Sigmoid colon (tissue), 7 donors: ENCODE measurements around the gene KLHL22. TPM values are rescaled to one million over a fixed set of nuclear protein-coding genes. Genes with fewer than 3 reads are reported as not detected.

Source experiments
- DNase-seq: peaks from one replicate; pipeline ENCODE4 v3.0.0-alpha.2; 2019
- H3K27ac ChIP-seq, 4 donors: fragments of 200-600 bp; sonication (generic); one replicate each; pipeline ENCODE4 v1.5.1; 2016 to 2019; ENCODE audit warnings: mild to moderate bottlenecking in 1 of 4
- H3K27me3 ChIP-seq, 3 donors: fragments of 200-600 bp; sonication (generic); one replicate each; pipeline ENCODE4 v1.5.1; 2019; ENCODE audit warnings: mild to moderate bottlenecking in 1 of 3
- H3K36me3 ChIP-seq, 4 donors: fragments of 200-600 bp; sonication (generic); one replicate each; pipeline ENCODE4 v1.5.1; 2016 to 2019
- H3K4me1 ChIP-seq, 4 donors: fragments of 200-600 bp; sonication (generic); one replicate each; pipeline ENCODE4 v1.5.1; 2017 to 2019
- H3K4me3 ChIP-seq, 4 donors: fragments of 200-600 bp; sonication (generic); one replicate each; pipeline ENCODE4 v1.5.1; 2017 to 2019; ENCODE audit warnings: mild to moderate bottlenecking in 2 of 4, moderate library complexity in 1 of 4
- H3K9me3 ChIP-seq, 4 donors: fragments of 200-600 bp in 3 of 4; sonication (generic) in 3 of 4; one replicate each; pipeline versions ENCODE4 v1.5.1 to v1.6.1; 2013 to 2019
- EP300 ChIP-seq, 4 donors: sonication (generic); formaldehyde crosslinking; IDR thresholded peaks; one replicate each; pipeline ENCODE4 v1.6.1; 2017; ENCODE audit warnings: antibody characterized with exemption in 4 of 4
- POLR2A ChIP-seq, 2 donors: fragments of 450-650 bp; IDR thresholded peaks; one replicate each; pipeline ENCODE4 v1.6.1; 2016; ENCODE audit warnings: antibody characterized with exemption in 2 of 2, mild to moderate bottlenecking in 2 of 2, moderate library complexity in 2 of 2
- POLR2AphosphoS5 ChIP-seq, 4 donors: sonication (generic); formaldehyde crosslinking; IDR thresholded peaks; one replicate each; pipeline ENCODE4 v1.6.1; 2017; ENCODE audit warnings: antibody characterized with exemption in 4 of 4
- WGBS, 2 donors: extraction: QIAGEN DNeasy Blood & Tissue Kit; methylation state at CpG; one replicate each; pipeline ENCODE4 v1.1.7; 2013; 5-methylcytosine and 5-hydroxymethylcytosine counted together
- intact Hi-C: fragments of 100-400 bp; cut with DNase I; formaldehyde crosslinking; loops from one replicate; pipeline ENCODE4 v1.15.1; 2023
- polyA plus RNA-seq, 3 donors: library from polyadenylated mRNA; stranded (reverse); fragments of 200-250 nt; gene quantifications; one replicate each; pipeline ENCODE4 v1.2.3, GENCODE V29; 2013
- total RNA-seq, 4 donors: library from RNA; depleted of rRNA; stranded (reverse); fragments of >200 nt; gene quantifications; one replicate each; pipeline ENCODE4 v1.1.0, GENCODE V29; 2016
- TF ChIP-seq, protein P1 (sequence below), 4 experiments: fragments of 450-650 bp in 3 of 4; fragments of 200-600 bp in 1 of 4; IDR thresholded peaks; one replicate each; pipeline ENCODE4 v1.5.1; 2016 to 2019; ENCODE audit warnings: antibody characterized with exemption in 4 of 4, mild to moderate bottlenecking in 3 of 4, moderate library complexity in 2 of 4
- donor health status: healthy with polysubstance abuse.
- donor health status: Bipolar disorder and iron deficiency.
- donor health status: healthy.

Gene KLHL22
- total and polyA plus RNA-seq, 7 donors = 5.4 to 39.6 (median 26.4) TPM

- Histone ChIP-seq H3K36me3 (peaks cover 9 to 55% (median 18%) of the 10 kb centered on the region in 4 donors), H3K4me1 (no peaks in the 10 kb centered on the region), H3K9me3 (no peaks in the 10 kb centered on the region), H3K4me3 (no peak overlapping the region), H3K27ac (no peak overlapping the region), H3K27me3 (no peaks in the 10 kb centered on the region)
- no peak for DNase-seq
- 83 to 93% methylated on average over 13 of the region's 13 CpGs for WGBS, 2 donors
- intact Hi-C loops = no loop called here
- TF ChIP-seq, protein P1, sequence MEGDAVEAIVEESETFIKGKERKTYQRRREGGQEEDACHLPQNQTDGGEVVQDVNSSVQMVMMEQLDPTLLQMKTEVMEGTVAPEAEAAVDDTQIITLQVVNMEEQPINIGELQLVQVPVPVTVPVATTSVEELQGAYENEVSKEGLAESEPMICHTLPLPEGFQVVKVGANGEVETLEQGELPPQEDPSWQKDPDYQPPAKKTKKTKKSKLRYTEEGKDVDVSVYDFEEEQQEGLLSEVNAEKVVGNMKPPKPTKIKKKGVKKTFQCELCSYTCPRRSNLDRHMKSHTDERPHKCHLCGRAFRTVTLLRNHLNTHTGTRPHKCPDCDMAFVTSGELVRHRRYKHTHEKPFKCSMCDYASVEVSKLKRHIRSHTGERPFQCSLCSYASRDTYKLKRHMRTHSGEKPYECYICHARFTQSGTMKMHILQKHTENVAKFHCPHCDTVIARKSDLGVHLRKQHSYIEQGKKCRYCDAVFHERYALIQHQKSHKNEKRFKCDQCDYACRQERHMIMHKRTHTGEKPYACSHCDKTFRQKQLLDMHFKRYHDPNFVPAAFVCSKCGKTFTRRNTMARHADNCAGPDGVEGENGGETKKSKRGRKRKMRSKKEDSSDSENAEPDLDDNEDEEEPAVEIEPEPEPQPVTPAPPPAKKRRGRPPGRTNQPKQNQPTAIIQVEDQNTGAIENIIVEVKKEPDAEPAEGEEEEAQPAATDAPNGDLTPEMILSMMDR (IDR thresholded peaks at IDR 0.05) = no peak
- TF ChIP-seq EP300 (IDR thresholded peaks at IDR 0.05) (no peak), POLR2A (IDR thresholded peaks at IDR 0.05) (no peak), POLR2AphosphoS5 (IDR thresholded peaks at IDR 0.05) (no peak)
These were observed 88.7 kb downstream of the KLHL22 start for GRCh38 chr22:20406686-20407408.

- 94 to 97% methylated on average over 62 of the region's 62 CpGs for WGBS, 2 donors
- Histone ChIP-seq H3K36me3 (peaks cover 9 to 59% (median 22%) of the 10 kb centered on the region in 4 donors), H3K4me1 (no peaks in the 10 kb centered on the region), H3K9me3 (no peaks in the 10 kb centered on the region), H3K27ac (no peak overlapping the region), H3K27me3 (no peaks in the 10 kb centered on the region), H3K4me3 (no peak overlapping the region)
- intact Hi-C loops = no loop called here
- no peak for DNase-seq
- TF ChIP-seq POLR2A (IDR thresholded peaks at IDR 0.05) = no peak
- TF ChIP-seq, protein P1 (IDR thresholded peaks at IDR 0.05) = no peak
- TF ChIP-seq EP300 (IDR thresholded peaks at IDR 0.05) = no peak
- TF ChIP-seq POLR2AphosphoS5 (IDR thresholded peaks at IDR 0.05) = no peak
These were observed 89.5 kb downstream of the KLHL22 start for GRCh38 chr22:20405931-20406685.

- Histone ChIP-seq H3K27me3 (no peaks in the 10 kb centered on the region), H3K36me3 (peaks cover 9 to 66% (median 24%) of the 10 kb centered on the region in 4 donors), H3K4me1 (no peaks in the 10 kb centered on the region), H3K27ac (no peak overlapping the region), H3K4me3 (no peak overlapping the region), H3K9me3 (no peaks in the 10 kb centered on the region)
- intact Hi-C loops = no loop called here
- WGBS, 2 donors = 96 to 97% methylated on average over 45 of the region's 45 CpGs
- no peak for TF ChIP-seq POLR2A (IDR thresholded peaks at IDR 0.05)
- TF ChIP-seq, protein P1 (IDR thresholded peaks at IDR 0.05) = no peak
- TF ChIP-seq POLR2AphosphoS5 (IDR thresholded peaks at IDR 0.05) = no peak
- TF ChIP-seq EP300 (IDR thresholded peaks at IDR 0.05) = no peak
- no peak for DNase-seq
These were observed 90.2 kb downstream of the KLHL22 start for GRCh38 chr22:20405291-20405930.

GRCh38 chr22:20404881-20405280, 90.7 kb downstream of the KLHL22 start:
- no peaks in the 10 kb centered on the region for H3K4me1 ChIP-seq
- H3K27ac ChIP-seq = no peak overlapping the region
- peaks cover 9 to 66% (median 24%) of the 10 kb centered on the region in 4 donors for H3K36me3 ChIP-seq
- WGBS, 2 donors = 95 to 96% methylated on average over 18 of the region's 18 CpGs
- intact Hi-C loops = no loop called here
- no peaks in the 10 kb centered on the region for H3K9me3 ChIP-seq
- DNase-seq = no peak
- H3K4me3 ChIP-seq = no peak overlapping the region
- TF ChIP-seq POLR2A (IDR thresholded peaks at IDR 0.05) (no peak), POLR2AphosphoS5 (IDR thresholded peaks at IDR 0.05) (no peak), EP300 (IDR thresholded peaks at IDR 0.05) (no peak)
- TF ChIP-seq, protein P1 (IDR thresholded peaks at IDR 0.05) = no peak
- H3K27me3 ChIP-seq = no peaks in the 10 kb centered on the region
